DMS153 treated with DMSO at 0.1 percent for 48 hours (cell line): ENCODE results near the gene KIAA2012.
A peak's percentile ranks its signal among the peaks of the same experiment; 100 is the strongest.

ENCODE experiments used
- DNase-seq: peaks from one replicate; lab custom pipeline; 2025; ENCODE audit not compliant: unreplicated experiment; lab: John Stamatoyannopoulos, UW

KIAA2012 gene

DNA sequence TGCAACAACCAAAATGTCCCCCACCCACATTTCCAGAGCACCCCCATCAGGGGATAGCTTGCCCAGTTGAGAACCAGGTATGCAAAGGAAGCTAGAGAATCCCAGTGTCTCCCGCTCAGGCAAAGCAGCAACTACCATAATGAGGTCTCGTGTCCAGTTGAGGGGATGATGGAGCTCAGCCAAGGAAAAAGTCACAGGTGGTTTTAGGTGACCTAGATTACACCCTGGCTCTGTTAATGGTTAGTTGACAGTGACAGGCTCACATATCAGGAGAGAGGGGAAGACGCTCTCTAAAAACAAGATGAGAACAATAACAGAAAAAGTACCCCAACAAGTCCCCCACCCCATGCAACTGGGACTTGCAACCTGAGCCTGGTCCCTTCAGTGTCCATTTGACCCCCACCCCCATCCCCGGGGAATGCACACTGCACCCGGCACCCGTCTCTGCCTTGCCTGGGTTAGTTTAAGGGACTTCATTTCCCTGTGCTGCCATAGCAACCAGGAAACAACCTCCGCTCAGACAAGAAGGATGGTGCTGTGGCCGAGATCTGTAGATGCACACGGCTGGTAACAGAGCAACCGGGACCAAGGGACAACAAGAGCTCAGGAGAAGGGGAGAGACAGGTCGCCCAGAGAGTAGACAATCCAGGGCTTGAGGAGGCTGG, at the start of gene KIAA2012:
Gene KIAA2012, plus strand, starts transcription at position 519 of the 665 bp plus-strand sequence. CDS start 373 bp downstream, outside the sequence.
- DNase-seq, result peak; percentile 45

DNA sequence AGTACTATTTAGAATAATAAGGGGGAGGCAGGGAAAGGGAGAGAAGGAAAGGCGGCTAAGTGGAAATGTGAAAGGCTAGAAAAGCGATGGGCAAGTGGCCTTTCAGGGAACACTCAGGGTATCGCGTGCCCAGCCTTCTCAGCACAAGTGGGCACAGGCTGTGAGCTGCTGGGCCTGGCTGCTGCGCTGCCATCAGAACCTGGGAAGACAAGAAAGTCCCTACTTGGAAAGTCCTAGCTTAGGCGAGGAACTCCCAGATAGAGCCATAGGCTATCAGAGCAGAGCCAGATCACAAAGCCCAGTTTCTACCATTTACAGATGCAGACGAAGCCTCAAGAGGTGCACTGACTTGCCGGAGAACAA, 49.2 kb upstream of the KIAA2012 start:
- DNase-seq, result no peak

GRCh38 chr2:202024871-202025270, 48.2 kb upstream of the KIAA2012 start:
- no peak for DNase-seq

- DNase-seq, result no peak
Measured at GRCh38 chr2:202025816-202026215, 47.2 kb upstream of the KIAA2012 start.

- DNase-seq, result no peak
Measured at GRCh38 chr2:202026507-202026906, 46.5 kb upstream of the KIAA2012 start.

DNA sequence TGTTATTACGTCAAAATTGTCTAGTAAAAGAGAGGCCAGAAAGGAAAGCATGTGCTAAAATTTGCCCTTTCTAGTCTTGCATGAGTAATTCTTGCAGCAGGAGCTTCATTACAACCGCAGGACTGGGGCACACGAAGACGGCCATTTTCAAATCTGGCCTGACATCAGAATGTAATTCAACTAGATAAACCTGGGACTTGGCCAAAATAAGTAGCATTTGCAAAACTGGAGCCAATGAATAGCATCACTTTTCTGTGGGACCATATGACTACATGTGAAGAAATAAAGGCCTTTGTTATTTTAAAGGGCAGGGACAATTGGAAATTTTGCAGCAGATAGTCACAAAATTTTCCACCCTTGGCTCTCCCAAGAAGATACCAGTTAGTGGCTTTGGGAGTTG, 42.4 kb upstream of the KIAA2012 start:
- no peak for DNase-seq

- DNase-seq, result no peak
Measured at GRCh38 chr2:202031246-202031951, 41.7 kb upstream of the KIAA2012 start.

DNA sequence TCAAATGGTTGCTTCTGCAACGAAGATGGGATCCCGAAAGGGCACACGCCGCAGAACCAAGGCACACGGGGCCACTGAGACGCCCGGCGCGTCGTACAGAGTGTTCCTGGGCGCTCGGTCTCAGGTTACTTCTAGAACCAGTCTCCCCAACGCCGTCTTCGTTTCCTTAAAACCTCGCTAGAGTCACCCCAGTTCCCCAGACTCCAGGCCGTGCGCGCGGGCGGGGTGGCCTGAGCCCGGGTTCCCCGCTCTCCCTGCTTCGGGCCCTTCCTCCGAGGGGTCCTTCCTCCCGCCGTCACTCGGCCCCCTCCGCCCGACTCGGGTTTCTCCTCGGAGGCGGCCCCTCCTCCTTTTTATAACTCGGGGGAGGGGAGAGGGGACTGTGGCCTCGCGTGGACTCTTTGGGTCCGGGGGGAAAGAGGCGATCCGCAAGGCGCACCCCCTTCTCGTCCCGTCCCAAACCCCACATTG, 40.2 kb upstream of the KIAA2012 start:
- DNase-seq, result no peak

DNA sequence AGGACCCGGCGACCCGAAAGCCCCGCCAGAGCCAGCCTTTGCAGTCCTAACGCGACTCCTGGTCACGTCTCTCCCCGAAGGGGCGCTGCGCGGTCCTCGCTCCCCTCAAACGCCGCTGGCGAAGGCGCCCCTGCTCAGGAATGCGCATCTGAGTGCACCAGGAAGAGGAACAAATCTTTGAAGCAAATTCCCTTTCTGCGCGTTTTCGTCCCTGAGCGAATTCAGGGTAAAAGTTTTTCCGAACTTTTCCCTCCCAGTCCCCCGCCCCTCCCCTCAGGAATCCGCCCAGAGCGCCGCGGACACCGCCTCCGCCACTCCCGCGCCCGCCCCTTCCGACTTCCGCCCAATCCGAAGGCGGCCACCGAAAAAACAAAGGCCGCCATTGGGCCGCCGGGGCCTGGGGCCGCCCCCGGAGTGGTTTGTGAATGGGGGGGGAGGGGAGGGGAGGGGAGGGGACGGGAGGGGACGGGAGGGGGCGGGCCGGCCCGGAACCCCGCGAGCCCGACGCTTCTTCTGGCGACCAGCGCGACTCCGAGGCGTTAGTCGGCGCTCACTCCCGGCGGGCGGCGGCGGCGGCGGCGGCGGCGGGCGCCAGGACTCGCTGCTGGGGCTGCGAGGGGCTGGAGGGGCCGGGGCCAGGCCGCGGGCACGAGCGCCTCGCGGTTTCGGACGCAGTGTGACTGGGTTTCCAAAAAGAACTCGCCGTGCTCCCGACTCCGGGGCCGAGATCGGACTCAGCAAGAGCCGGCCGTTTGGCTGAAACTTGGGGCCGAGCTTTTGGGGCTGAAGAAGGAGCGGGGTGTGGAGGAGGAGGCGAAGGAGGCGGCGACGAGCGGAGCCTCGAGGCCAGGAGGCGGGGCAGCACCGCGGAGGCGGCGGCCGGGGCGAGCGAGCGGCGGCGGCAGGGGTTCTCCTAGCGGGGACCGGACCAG, 39.5 kb upstream of the KIAA2012 start, which contains the start of gene FZD7:
Gene FZD7, plus strand, starts transcription at position 539 of the 932 bp plus-strand sequence. CDS start 793 bp downstream, outside the sequence.
- DNase-seq, result peak; percentile 32

GRCh38 chr2:202034249-202035088, 38.6 kb upstream of the KIAA2012 start:
- no peak for DNase-seq

GRCh38 chr2:202035089-202035940, 37.7 kb upstream of the KIAA2012 start:
- no peak for DNase-seq

- no peak for DNase-seq
Measured at GRCh38 chr2:202035941-202036372, 37.1 kb upstream of the KIAA2012 start.

DNA sequence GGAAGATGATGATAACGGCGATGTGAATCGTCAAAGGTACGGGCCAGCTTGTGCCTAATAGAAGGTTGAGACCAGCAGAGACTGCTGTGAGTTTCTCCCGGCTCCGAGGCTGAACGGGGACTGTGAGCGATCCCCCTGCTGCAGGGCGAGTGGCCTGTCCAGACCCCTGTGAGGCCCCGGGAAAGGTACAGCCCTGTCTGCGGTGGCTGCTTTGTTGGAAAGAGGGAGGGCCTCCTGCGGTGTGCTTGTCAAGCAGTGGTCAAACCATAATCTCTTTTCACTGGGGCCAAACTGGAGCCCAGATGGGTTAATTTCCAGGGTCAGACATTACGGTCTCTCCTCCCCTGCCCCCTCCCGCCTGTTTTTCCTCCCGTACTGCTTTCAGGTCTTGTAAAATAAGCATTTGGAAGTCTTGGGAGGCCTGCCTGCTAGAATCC, 36.4 kb upstream of the KIAA2012 start:
- no peak for DNase-seq

DNA sequence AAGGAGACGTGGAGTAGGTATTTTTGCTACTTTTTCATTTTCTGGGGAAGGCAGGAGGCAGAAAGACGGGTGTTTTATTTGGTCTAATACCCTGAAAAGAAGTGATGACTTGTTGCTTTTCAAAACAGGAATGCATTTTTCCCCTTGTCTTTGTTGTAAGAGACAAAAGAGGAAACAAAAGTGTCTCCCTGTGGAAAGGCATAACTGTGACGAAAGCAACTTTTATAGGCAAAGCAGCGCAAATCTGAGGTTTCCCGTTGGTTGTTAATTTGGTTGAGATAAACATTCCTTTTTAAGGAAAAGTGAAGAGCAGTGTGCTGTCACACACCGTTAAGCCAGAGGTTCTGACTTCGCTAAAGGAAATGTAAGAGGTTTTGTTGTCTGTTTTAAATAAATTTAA, 36.0 kb upstream of the KIAA2012 start:
- DNase-seq, result no peak

- DNase-seq, result no peak
Measured at GRCh38 chr2:202038471-202039277, 34.4 kb upstream of the KIAA2012 start.

GRCh38 chr2:202039278-202040078, 33.6 kb upstream of the KIAA2012 start:
- DNase-seq, result no peak

- DNase-seq, result no peak
Measured at GRCh38 chr2:202040079-202040844, 32.8 kb upstream of the KIAA2012 start.
